SK-N-MC (cell line): ENCODE data around the gene ZNF761.

Experiments used
- EZH2 ChIP-seq: fragments of 200-600 bp; sonication (generic); IDR thresholded peaks from one replicate; pipeline ENCODE4 v1.6.1; 2017; ENCODE audit warnings: antibody characterized with exemption
- POLR2AphosphoS5 ChIP-seq: IDR thresholded peaks from 2 replicates; pipeline ENCODE4 v1.6.1; 2012; ENCODE audit warnings: mild to moderate bottlenecking, low read depth, low read length, borderline replicate concordance

DNA sequence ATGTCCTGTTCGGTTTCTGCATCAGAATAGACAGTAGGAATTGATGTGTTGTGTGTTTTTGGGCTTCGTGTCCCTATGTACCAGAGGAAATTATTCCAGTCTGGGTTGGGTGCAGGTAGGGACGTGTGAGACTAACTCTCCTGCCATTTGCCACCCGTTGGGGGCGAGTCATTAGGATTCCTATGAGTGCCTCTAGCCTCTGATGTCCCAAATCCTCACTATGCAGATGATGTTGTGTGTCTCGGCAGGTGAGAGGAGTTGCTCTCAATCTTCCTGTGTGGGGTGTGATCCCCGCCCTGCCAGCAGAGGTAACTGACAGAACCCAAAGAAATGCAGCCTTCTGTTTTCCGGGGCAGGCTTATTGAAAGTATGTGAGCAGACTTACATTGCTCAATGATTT lies 74.9 kb downstream of the ZNF761 start:
- TF ChIP-seq POLR2AphosphoS5 = no peak
- TF ChIP-seq EZH2 = no peak
